ENCODE results near the gene CHD2.
"Not testable (repeated sequence)": the region's sequence is repeated elsewhere in the genome, so short reads cannot be mapped to it uniquely, and the experiment has no call there.

The CHD2 gene

GRCh38 chr15:93018574-93018973 is 118.5 kb downstream of the CHD2 start:
- DNase-seq (ENCODE audit: low read depth, low spot score) = no peak

- DNase-seq (ENCODE audit: low read depth, low spot score) = no peak
Observed at GRCh38 chr15:93019090-93019489, 119.0 kb downstream of the CHD2 start.

DNA sequence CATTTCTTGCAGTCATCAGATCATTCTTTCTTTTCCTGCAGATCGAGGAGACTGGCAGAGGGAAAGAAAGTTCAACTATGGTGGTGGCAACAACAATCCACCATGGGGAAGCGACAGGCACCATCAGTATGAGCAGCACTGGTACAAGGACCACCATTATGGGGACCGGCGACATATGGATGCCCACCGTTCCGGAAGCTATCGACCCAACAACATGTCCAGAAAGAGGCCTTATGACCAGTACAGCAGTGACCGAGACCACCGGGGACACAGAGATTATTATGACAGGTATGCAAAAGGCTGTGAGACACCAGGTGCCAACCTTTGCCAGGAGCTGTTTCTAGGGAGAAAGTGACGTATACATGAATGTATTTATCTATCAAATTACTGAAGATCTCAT is 119.8 kb downstream of the CHD2 start:
- no peak for DNase-seq (ENCODE audit: low read depth, low spot score)

- DNase-seq (ENCODE audit: low read depth, low spot score) = no peak
Observed at GRCh38 chr15:93020976-93021772, 121.0 kb downstream of the CHD2 start.

GRCh38 chr15:93024293-93024692 is 124.2 kb downstream of the CHD2 start:
- DNase-seq (ENCODE audit: low read depth, low spot score) = no peak

DNA sequence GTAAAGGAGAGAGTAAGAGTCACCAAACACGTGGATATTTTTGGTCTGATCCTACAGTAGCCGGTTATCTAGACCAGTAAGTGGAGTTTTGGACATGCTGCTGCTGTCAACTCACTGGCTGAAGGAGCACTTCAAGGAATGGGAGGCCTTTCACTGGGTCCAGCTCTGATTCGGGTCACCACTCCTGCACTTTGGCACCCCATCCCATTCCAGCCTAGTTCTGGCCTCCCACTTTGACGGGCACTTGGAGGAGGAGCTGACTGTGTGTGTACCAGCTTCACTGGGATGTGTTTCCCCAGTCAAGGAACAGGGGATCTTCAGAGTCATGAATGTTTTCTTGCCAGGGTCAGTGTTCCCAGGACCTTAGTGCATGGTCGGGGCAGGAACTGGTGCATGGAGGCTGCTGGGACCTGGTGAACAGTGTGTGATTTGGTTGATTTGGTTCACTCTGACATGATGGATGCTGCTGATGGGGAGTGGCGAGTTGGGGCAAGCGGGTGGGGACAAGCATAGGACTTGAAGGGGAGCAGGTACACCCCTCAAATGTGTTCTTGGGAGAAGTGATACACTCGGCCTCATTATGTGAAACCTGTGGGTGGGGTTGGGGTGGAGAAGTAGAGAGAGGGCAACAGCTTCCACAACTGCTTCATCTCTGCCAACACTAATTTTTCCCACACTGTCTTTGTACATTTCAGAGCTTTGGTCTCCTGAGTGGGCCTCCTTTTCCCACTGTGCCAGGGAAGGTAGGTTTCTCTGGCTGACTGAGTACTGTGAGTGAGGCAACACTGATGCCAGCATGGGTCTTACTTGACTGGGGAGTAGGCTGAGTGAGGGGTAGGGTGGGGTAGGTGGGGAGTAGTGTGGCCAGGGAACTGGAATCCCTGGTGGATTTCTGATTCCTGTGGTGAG is 124.8 kb downstream of the CHD2 start:
- no peak for DNase-seq (ENCODE audit: low read depth, low spot score)

DNA sequence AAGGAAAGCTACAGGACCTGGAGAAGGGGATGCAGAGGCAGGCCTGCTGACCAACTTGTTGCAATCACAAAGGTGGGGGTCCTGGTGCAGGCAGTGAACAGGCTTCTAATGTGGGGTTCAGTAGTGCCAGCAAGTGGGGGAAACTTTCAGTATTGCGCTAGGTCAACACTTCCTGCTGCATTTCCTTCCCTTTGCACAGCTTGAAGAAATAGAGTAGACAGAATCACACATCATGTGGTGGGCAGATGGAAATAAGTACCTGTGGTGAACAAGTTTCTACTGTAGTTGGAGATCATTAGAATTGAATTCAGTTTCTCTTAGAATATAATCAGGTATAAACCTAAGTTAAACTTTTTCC is 125.5 kb downstream of the CHD2 start:
- DNase-seq (ENCODE audit: low read depth, low spot score) = no peak

DNA sequence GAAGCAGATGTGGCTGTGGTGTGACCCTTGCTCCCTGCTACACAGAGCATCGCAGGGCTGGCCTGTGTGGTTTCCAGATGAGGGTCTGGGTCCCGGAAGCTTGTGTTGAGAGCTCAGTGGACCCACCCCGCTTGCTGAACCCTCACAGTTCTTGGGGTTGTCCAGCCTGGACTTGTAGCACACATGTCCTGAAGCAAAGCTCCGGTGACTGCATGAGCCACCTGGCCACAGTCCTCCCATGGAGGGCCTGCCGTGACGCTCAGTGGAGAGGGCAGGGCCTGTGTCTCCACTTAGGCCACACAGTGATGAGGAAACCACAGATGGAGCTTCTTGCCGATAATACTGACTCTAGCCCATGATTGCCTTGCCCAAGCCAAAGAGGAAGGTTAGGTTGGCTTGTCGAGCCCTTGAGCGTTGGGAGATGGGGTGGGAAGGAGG is 126.3 kb downstream of the CHD2 start:
- DNase-seq (ENCODE audit: low read depth, low spot score) = no peak

GRCh38 chr15:93027413-93027812 is 127.3 kb downstream of the CHD2 start:
- no peak for DNase-seq (ENCODE audit: low read depth, low spot score)

GRCh38 chr15:93028111-93028631 is 128.0 kb downstream of the CHD2 start:
- DNase-seq (ENCODE audit: low read depth, low spot score) = no peak

GRCh38 chr15:93028632-93029213 is 128.6 kb downstream of the CHD2 start:
- no peak for DNase-seq (ENCODE audit: low read depth, low spot score)

GRCh38 chr15:93029214-93029835 is 129.2 kb downstream of the CHD2 start:
- DNase-seq (ENCODE audit: low read depth, low spot score) = no peak

GRCh38 chr15:93029836-93030429 is 129.8 kb downstream of the CHD2 start:
- no peak for DNase-seq (ENCODE audit: low read depth, low spot score)

GRCh38 chr15:93030430-93031102 is 130.4 kb downstream of the CHD2 start:
- DNase-seq (ENCODE audit: low read depth, low spot score) = no peak

DNA sequence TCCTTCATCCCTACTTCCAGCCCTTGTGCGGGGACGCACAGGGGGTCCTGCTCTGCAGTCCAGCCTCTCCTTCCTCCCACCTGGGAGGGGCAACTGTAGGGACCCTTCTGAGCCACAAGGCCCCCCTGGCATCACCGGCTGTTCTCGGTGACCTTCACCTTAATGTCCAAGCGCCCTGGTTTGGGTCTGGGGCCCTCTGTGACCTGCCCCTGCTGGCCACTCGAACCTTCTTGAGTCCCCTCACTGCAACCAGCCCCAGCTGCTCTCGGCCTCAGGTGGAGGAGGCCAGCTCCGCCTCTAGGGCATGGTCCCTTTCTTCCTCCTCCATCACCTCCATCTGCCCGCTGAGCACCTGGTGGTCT is 131.0 kb downstream of the CHD2 start:
- no peak for DNase-seq (ENCODE audit: low read depth, low spot score)

GRCh38 chr15:93031557-93032384 is 131.6 kb downstream of the CHD2 start:
- DNase-seq (ENCODE audit: low read depth, low spot score) = not testable (repeated sequence)

DNA sequence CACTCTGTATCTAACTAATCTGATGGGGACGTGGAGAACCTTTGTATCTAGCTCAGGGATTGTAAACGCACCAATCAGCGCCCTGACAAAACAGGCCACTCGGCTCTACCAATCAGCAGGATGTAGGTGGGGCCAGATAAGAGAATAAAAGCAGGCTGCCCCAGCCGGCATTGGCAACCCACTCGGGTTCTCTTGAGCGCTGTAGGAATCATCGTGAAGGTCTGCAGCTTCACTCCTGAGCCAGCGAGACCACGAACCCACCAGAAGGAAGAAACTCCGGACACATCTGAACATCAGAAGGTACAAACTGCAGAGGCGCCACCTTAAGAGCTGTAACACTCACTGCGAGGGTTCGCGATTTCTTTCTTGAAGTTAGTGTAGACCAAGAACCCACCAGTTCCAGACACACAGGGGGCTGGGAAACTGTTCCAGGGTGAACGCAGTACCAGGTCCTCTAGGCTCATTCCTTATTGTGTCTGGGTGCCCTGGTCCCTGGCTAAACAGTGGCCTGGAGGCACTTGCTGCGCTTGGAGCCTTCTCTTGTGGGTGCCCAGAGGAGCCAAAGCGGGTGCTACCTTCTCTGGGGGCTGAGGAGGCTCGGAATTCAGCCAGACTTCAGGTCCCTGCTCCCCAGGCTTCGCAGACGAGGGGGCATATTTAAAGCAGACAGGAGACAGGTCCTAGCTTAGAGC is 132.5 kb downstream of the CHD2 start:
- not testable (repeated sequence) for DNase-seq (ENCODE audit: low read depth, low spot score)

DNA sequence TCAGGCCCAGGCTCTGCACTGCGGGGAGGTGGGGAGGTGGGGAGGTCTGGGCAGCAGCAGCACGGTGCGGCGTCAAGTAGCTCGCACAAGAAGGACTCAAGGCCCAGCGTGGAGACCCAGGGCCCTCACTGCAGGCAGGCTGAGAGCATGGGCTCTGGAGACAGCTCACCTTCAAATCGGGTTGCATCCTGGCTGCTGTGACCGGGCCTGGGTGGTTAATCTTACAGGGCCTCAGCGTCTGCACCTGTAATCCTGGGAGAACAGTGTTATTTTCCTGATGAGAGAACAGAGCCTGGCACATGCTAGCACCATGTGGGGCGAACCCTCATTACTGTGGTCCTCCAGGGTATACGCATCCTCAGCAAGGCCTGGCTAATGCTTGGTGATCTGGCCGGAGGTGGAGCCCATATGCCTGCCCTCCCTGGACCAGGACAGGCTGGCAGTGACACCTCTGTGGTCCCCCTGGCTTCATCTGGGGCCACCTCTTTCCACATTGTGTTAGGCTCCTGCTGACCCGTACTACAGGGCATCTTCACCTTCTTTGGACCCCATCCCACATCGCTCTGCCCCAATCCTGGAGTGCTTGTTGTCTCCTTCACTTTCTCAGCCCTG is 133.4 kb downstream of the CHD2 start:
- no peak for DNase-seq (ENCODE audit: low read depth, low spot score)

DNA sequence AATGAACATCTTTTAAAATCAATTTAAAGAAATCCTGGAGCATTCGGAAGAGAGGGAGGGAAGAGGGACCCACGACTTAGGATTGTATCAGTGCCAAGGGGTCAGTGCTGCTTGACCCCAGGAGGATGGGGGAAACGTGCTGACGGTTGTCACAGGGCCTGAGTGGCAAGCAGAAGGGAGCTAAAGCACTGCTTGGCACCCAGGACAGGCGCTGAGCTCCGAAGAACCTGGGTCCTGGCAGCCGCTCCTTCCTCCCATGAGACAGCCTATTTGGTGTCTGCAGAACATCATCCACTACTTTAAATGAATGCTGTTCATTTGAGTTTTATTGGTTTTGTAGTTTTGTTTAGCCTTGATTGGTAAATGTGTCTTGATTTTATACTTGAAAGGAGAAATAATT is 134.4 kb downstream of the CHD2 start:
- no peak for DNase-seq (ENCODE audit: low read depth, low spot score)
